Mesendoderm (in vitro differentiated cells): ENCODE measurements around the gene OR51A4. TPM values are rescaled to one million over a fixed set of nuclear protein-coding genes. Genes with fewer than 3 reads are reported as not detected.

Experiments
- DNase-seq: peaks from one replicate; pipeline ENCODE4 v3.0.0; 2013
- H2AK5ac ChIP-seq: 2 replicates; pipeline ENCODE4 v1.6.1; 2013; ENCODE audit warnings: low read length, inconsistent platforms
- H2BK120ac ChIP-seq: 2 replicates; pipeline ENCODE4 v1.6.1; 2013; ENCODE audit warnings: low read depth, mild to moderate bottlenecking, low read length, moderate library complexity, mixed read lengths
- H2BK15ac ChIP-seq: replicated peaks from 2 replicates; pipeline ENCODE4 v1.6.1; 2013; ENCODE audit warnings: low read depth, mild to moderate bottlenecking, moderate library complexity
- H2BK5ac ChIP-seq: 2 replicates; pipeline ENCODE4 v1.6.1; 2013; ENCODE audit warnings: low read length, inconsistent platforms
- H3K18ac ChIP-seq: 2 replicates; pipeline ENCODE4 v1.6.1; 2013; ENCODE audit warnings: mild to moderate bottlenecking, low read length, mixed read lengths
- H3K23ac ChIP-seq: one replicate; pipeline ENCODE4 v1.6.1; 2013; ENCODE audit warnings: low read length
- H3K27ac ChIP-seq: 2 replicates; pipeline ENCODE4 v1.5.1; 2013; ENCODE audit warnings: low read depth, mild to moderate bottlenecking, inconsistent platforms, low read length, moderate library complexity
- H3K27me3 ChIP-seq: 2 replicates; pipeline ENCODE4 v1.6.1; 2013; ENCODE audit warnings: low read length, control low read depth, mild to moderate bottlenecking, inconsistent platforms; ENCODE audit not compliant: insufficient read depth, poor library complexity
- H3K36me3 ChIP-seq: 2 replicates; pipeline ENCODE4 v1.6.1; 2013; ENCODE audit warnings: low read length, inconsistent platforms; ENCODE audit not compliant: control insufficient read depth, insufficient read depth
- H3K4ac ChIP-seq: one replicate; pipeline ENCODE4 v1.6.1; 2013; ENCODE audit warnings: low read depth, mild to moderate bottlenecking, low read length, moderate library complexity
- H3K4me1 ChIP-seq: 2 replicates; pipeline ENCODE4 v1.6.1; 2013; ENCODE audit warnings: low read depth, low read length, inconsistent platforms; ENCODE audit not compliant: control insufficient read depth
- H3K4me2 ChIP-seq: 2 replicates; pipeline ENCODE4 v1.6.1; 2013; ENCODE audit warnings: low read length
- H3K4me3 ChIP-seq: 2 replicates; pipeline ENCODE4 v1.5.1; 2013; ENCODE audit warnings: mild to moderate bottlenecking, low read length
- H3K56ac ChIP-seq: one replicate; pipeline ENCODE4 v1.6.1; 2013; ENCODE audit warnings: low read length
- H3K79me1 ChIP-seq: 2 replicates; pipeline ENCODE4 v1.6.1; 2013; ENCODE audit warnings: low read length, inconsistent platforms
- H3K79me2 ChIP-seq: 2 replicates; pipeline ENCODE4 v1.6.1; 2013; ENCODE audit warnings: mild to moderate bottlenecking, low read length; ENCODE audit not compliant: control insufficient read depth, insufficient read depth
- H3K9ac ChIP-seq: 2 replicates; pipeline ENCODE4 v1.6.1; 2013; ENCODE audit warnings: low read length, inconsistent platforms
- H4K5ac ChIP-seq: one replicate; pipeline ENCODE4 v1.6.1; 2013; ENCODE audit warnings: low read length
- H4K8ac ChIP-seq: one replicate; pipeline ENCODE4 v1.6.1; 2013; ENCODE audit warnings: low read depth, mild to moderate bottlenecking, control low read depth, low read length, moderate library complexity
- WGBS: extraction: QIAGEN DNeasy Blood & Tissue Kit; methylation state at CpG from one replicate; pipeline ENCODE4 v1.1.7; 2013; ENCODE audit warnings: low lambda C conversion rate, missing lambda C conversion rate; ENCODE audit not compliant: insufficient coverage; ENCODE audit errors: extremely low coverage; 5-methylcytosine and 5-hydroxymethylcytosine counted together
- polyA plus RNA-seq, 2 experiments: library from polyadenylated mRNA; stranded (reverse); fragments of 200-250 nt; gene quantifications; one replicate each; pipeline ENCODE4 v1.2.3, GENCODE V29; 2013

The OR51A4 gene, protein sequence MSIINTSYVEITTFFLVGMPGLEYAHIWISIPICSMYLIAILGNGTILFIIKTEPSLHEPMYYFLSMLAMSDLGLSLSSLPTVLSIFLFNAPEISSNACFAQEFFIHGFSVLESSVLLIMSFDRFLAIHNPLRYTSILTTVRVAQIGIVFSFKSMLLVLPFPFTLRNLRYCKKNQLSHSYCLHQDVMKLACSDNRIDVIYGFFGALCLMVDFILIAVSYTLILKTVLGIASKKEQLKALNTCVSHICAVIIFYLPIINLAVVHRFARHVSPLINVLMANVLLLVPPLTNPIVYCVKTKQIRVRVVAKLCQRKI
- not detected for polyA plus RNA-seq (2013, experiment 1 of 2)
- polyA plus RNA-seq (2013, experiment 2 of 2) = not detected

DNA sequence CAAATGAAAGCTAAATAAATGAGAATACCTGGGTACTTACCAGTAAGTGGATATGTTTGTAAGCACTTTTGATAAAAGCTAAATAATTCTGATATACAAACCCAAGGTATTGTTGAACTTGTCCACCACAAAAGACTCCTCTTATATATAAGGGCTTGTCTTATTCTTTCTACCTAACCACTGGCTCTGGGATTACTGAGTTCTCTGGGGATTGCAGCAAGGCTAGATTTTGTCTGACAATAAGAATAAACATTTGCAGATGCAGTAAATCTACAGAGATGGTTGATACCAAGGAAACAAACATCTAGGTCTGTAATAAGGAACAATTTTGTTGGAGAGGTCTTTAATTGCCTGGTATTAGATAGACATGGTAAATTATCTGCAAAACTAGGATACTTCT, at the start of gene OR51A4:
TSS of gene OR51A4 (minus strand) at position 101 of the 400 bp plus-strand sequence. CDS start 505 bp downstream, outside the sequence.
- H3K18ac ChIP-seq = no peak within 1 kb of the TSS
- H3K4me1 ChIP-seq = no peaks in the 10 kb centered on the region
- H4K8ac ChIP-seq = no peak within 1 kb of the TSS
- H3K9ac ChIP-seq = no peak within 1 kb of the TSS
- no peak within 1 kb of the TSS for H3K56ac ChIP-seq
- H2BK5ac ChIP-seq = no peak within 1 kb of the TSS
- no peak within 1 kb of the TSS for H2BK15ac ChIP-seq
- no peak within 1 kb of the TSS for H3K23ac ChIP-seq
- H3K27me3 ChIP-seq = no peaks in the 10 kb centered on the region
- H3K4me2 ChIP-seq = no peak within 1 kb of the TSS
- H3K4ac ChIP-seq = no peak within 1 kb of the TSS
- H3K27ac ChIP-seq = no peak within 1 kb of the TSS
- H2AK5ac ChIP-seq = no peak within 1 kb of the TSS
- H3K79me1 ChIP-seq = no peaks in the 10 kb centered on the region
- H4K5ac ChIP-seq = no peak within 1 kb of the TSS
- no peak within 1 kb of the TSS for H2BK120ac ChIP-seq
- H3K4me3 ChIP-seq = no peak within 1 kb of the TSS
- no peaks in the 10 kb centered on the region for H3K36me3 ChIP-seq
- DNase-seq = no peak
- no peaks in the 10 kb centered on the region for H3K79me2 ChIP-seq

DNA sequence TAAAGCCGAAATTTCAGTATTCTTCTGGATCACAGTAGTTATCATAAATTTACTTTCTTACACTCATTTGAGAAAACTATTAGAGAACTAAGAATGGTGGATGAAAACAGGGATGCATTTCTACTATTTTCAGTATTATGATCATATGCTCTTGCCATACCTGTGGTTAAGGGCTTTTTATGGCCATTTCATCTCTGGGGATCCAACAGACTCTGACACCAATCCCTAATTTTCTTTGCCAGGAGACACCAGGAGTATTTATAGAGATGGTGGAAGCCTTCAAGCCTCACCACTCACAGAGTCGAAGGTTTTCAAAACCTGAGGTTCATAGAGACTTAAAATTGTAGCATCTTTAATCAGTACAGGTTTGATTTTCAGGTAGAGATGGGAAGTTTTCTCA, 47.1 kb upstream of the OR51A4 start, which contains the start of gene OR51L1:
TSS of gene OR51L1 (plus strand) at position 301 of the 400 bp plus-strand sequence. CDS start 4,132 bp downstream, outside the sequence.
- H4K8ac ChIP-seq = no peak within 1 kb of the TSS
- H3K18ac ChIP-seq = no peak within 1 kb of the TSS
- no peaks in the 10 kb centered on the region for H3K79me2 ChIP-seq
- H3K4me2 ChIP-seq = no peak within 1 kb of the TSS
- H2BK5ac ChIP-seq = no peak within 1 kb of the TSS
- WGBS = no CpG with 5 or more reads among the region's 2 CpGs
- no peak within 1 kb of the TSS for H2BK15ac ChIP-seq
- no peak within 1 kb of the TSS for H3K4ac ChIP-seq
- no peak within 1 kb of the TSS for H3K9ac ChIP-seq
- H3K36me3 ChIP-seq = no peaks in the 10 kb centered on the region
- no peaks in the 10 kb centered on the region for H3K79me1 ChIP-seq
- no peak within 1 kb of the TSS for H3K4me3 ChIP-seq
- no peak within 1 kb of the TSS for H2BK120ac ChIP-seq
- H3K4me1 ChIP-seq = no peaks in the 10 kb centered on the region
- H3K56ac ChIP-seq = no peak within 1 kb of the TSS
- DNase-seq = no peak
- no peaks in the 10 kb centered on the region for H3K27me3 ChIP-seq
- no peak within 1 kb of the TSS for H3K27ac ChIP-seq
- H3K23ac ChIP-seq = no peak within 1 kb of the TSS
- H2AK5ac ChIP-seq = no peak within 1 kb of the TSS
- H4K5ac ChIP-seq = no peak within 1 kb of the TSS

DNA sequence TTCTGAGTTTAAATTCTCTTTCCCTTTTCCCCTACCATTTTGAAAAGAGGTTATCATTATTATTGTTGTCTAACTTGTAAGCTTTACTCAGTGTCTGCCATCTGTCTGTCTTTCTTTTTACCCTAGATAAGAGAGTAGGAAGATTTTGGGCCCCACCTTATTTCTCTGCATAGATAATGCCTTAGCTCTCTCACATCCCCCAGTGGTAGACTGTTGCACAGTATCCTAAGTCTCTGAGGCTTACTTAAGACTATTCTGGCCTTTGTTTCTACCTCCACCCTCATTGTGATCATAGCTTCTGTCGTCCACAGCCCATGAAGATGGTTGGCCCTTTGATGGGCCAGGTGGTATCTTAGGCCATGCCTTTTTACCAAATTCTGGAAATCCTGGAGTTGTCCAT, 43.7 kb upstream of the OR51A4 start:
- DNase-seq = peak; percentile 32
- no peak overlapping the region for H3K4me3 ChIP-seq
- no peak overlapping the region for H3K4ac ChIP-seq

DNA sequence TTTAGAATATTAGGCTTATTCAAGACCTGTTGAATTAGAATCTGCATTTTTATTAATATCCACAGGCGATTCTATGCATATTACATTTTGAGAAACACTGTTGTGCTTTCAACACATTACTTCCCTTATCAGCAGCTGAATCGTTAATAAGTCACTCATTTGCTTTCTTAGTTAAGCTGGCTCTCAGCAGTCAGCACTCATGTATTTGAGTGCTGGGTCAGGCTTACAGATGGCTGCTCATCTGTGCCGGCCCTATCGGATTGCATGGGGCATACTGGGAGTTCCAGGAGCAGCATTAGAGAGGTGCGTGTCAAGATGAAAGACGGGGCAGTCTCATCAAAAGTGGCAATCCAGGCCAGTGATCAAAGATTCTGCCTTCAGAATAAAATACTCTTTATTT, 36.4 kb upstream of the OR51A4 start:
- Histone ChIP-seq H3K79me1 (no peaks in the 10 kb centered on the region), H3K9ac (no peak overlapping the region), H2AK5ac (no peak overlapping the region), H2BK15ac (no peak overlapping the region), H3K36me3 (no peaks in the 10 kb centered on the region), H3K4me2 (no peak overlapping the region), H3K18ac (no peak overlapping the region), H3K4me1 (no peaks in the 10 kb centered on the region), H2BK5ac (no peak overlapping the region), H3K56ac (no peak overlapping the region), H3K4me3 (no peak overlapping the region), H4K8ac (no peak overlapping the region), H2BK120ac (no peak overlapping the region), H3K27ac (no peak overlapping the region), H3K27me3 (no peaks in the 10 kb centered on the region), H3K4ac (no peak overlapping the region), H3K79me2 (no peaks in the 10 kb centered on the region), H4K5ac (no peak overlapping the region), H3K23ac (no peak overlapping the region)
- WGBS = no CpG with 5 or more reads among the region's 6 CpGs
- DNase-seq = peak; percentile 23

More for the DNA sequence above, 43.7 kb upstream of the OR51A4 start:
- Histone ChIP-seq H3K56ac (no peak overlapping the region), H3K23ac (no peak overlapping the region), H3K4me2 (no peak overlapping the region), H3K79me2 (no peaks in the 10 kb centered on the region), H2BK120ac (no peak overlapping the region), H3K27ac (no peak overlapping the region), H3K9ac (no peak overlapping the region), H4K8ac (no peak overlapping the region), H2BK5ac (no peak overlapping the region), H4K5ac (no peak overlapping the region), H3K36me3 (no peaks in the 10 kb centered on the region), H3K18ac (no peak overlapping the region), H3K27me3 (no peaks in the 10 kb centered on the region), H3K4me1 (no peaks in the 10 kb centered on the region), H2AK5ac (no peak overlapping the region), H2BK15ac (no peak overlapping the region), H3K79me1 (no peaks in the 10 kb centered on the region)
- no CpG with 5 or more reads among the region's 1 CpG for WGBS

DNA sequence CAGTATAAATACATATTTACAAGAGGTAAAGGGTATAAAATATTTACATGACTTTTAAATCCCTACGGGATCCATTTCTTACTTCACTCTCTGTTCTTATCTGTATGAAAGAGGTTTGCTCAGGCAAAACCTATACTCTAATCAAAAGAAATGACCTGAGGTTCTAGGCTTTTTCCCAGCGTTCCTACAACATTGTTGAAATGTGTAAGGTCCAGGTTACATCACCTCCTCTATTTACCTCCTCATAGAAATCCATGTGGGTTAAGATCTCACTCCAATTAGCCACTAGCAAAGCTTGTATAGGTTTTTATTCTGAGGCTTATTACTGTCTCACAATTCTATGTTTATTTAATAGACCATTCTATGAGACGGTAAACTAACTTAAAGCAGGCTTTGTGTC, 35.3 kb upstream of the OR51A4 start:
- Histone ChIP-seq H2BK120ac (no peak overlapping the region), H3K79me1 (no peaks in the 10 kb centered on the region), H3K4ac (no peak overlapping the region), H3K18ac (no peak overlapping the region), H2BK5ac (no peak overlapping the region), H4K5ac (no peak overlapping the region), H2AK5ac (no peak overlapping the region), H3K4me3 (no peak overlapping the region), H3K4me2 (no peak overlapping the region), H4K8ac (no peak overlapping the region), H3K23ac (no peak overlapping the region), H3K9ac (no peak overlapping the region), H3K4me1 (no peaks in the 10 kb centered on the region), H2BK15ac (no peak overlapping the region), H3K27me3 (no peaks in the 10 kb centered on the region), H3K79me2 (no peaks in the 10 kb centered on the region), H3K27ac (no peak overlapping the region), H3K56ac (no peak overlapping the region), H3K36me3 (no peaks in the 10 kb centered on the region)
- WGBS = no CpG with 5 or more reads among the region's 3 CpGs
- DNase-seq = no peak

DNA sequence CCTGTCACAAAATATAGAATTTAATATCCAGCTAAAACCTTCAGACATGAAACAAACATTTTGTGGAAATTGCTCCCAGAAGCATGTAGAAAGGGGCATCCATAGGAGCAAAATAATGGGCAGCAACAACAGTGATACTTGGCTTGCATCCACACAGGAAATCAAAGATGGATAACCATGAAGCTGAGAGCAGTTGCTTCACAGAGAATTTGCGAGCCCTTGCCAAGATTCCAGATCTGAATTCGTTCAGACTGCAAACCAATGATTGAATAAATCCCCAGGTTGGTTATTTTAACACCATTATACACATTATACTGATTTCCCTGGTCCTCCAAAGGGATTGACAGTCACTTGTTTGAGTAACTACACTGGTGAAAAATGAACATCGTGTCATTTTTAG, 31.6 kb upstream of the OR51A4 start:
- Histone ChIP-seq H3K27me3 (no peaks in the 10 kb centered on the region), H3K4me1 (no peaks in the 10 kb centered on the region), H3K4ac (no peak overlapping the region), H3K9ac (no peak overlapping the region), H2AK5ac (no peak overlapping the region), H3K4me3 (no peak overlapping the region), H3K56ac (no peak overlapping the region), H2BK120ac (no peak overlapping the region), H3K36me3 (no peaks in the 10 kb centered on the region), H3K79me2 (no peaks in the 10 kb centered on the region), H3K18ac (no peak overlapping the region), H2BK5ac (no peak overlapping the region), H3K4me2 (no peak overlapping the region), H3K23ac (no peak overlapping the region), H4K8ac (no peak overlapping the region), H3K27ac (no peak overlapping the region), H4K5ac (no peak overlapping the region), H3K79me1 (no peaks in the 10 kb centered on the region), H2BK15ac (no peak overlapping the region)
- no peak for DNase-seq
- WGBS = no CpG with 5 or more reads among the region's 3 CpGs
